RPMI7951 (cell line): ENCODE data around the gene PLCH1. TPM values are rescaled to one million over a fixed set of nuclear protein-coding genes. Genes with fewer than 3 reads are reported as not detected.
"Not testable (repeated sequence)": the region's sequence is repeated elsewhere in the genome, so short reads cannot be mapped to it uniquely, and the experiment has no call there.

Experiments
- DNase-seq: peaks from one replicate; pipeline ENCODE4 v3.0.0-alpha.2; 2012; ENCODE audit warnings: low read depth
- total RNA-seq: library from RNA; depleted of rRNA; stranded (reverse); fragments of >200 nt; shearing (Covaris generic); gene quantifications from 2 replicates; pipeline ENCODE4 v1.2.3, GENCODE V29; 2014

Gene PLCH1
- total RNA-seq, 1 experiment from 2014 or later = 0.60 TPM

DNA sequence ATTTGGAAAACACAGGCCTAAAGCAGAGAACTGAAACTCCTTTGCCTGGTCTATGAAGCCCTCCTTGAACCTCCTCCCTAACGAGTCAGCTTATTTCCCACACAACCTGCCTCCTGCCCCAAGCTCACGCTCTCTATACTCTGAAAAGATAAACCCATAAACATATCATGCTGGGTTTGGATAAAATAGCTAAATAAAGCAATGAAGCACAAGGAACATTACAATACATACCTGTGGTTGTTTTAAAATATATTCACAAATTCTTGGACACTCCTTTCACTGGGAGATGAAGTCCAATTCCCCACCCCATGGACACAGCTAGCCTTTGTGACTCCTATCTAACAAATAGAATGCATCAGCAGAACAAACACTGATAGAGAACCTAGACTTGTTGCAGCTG, 98.2 kb downstream of the PLCH1 start:
- DNase-seq = no peak

GRCh38 chr3:155646128-155646527, 98.7 kb downstream of the PLCH1 start:
- DNase-seq = no peak

- no peak for DNase-seq
Observed at GRCh38 chr3:155643581-155644165, 101.2 kb downstream of the PLCH1 start.

GRCh38 chr3:155641956-155642355, 102.9 kb downstream of the PLCH1 start:
- DNase-seq = no peak

DNA sequence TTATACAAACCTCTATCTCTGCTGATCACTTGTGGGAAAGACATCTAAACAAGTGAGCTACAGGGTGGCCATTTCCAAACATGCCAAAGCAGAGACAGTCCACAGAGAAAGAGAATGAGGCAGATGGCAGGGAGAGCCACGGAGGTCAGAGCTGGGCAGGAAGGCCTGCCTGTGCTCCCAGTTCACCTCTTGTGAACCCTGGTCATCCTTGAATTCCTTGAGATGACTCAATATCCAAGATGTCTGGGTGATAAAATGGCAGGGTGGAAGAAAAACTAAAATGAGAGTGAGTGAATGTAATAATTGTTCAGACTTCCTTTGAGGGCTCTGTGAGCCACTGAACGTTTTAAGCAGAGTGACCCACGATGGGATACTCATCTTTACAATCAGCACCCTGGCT, 104.8 kb downstream of the PLCH1 start:
- peak; percentile 66 for DNase-seq

GRCh38 chr3:155639462-155640055, 105.3 kb downstream of the PLCH1 start:
- peak; percentile 31 for DNase-seq

- not testable (repeated sequence) for DNase-seq
Observed at GRCh38 chr3:155638461-155638860, 106.4 kb downstream of the PLCH1 start.

- DNase-seq = no peak
Observed at GRCh38 chr3:155637567-155637966, 107.3 kb downstream of the PLCH1 start.

DNA sequence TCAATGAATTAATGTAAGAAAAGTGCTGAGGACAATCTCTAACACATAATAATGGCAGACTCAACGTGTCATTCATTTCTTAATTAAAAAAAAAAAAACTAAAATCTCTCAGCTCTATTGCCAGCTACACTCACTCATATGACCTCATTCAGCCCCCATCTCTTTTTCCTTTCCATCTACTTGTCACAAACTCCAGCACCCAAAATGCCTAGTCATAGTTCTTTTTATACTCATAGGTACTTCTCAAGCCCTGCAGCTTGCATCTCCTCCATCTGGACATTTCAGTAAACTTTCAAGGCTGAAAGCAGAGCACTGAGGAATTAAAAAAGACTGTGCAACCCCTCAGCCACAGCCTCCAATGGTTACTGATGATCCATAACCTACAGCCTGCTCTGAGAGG, 109.8 kb downstream of the PLCH1 start:
- DNase-seq = no peak

DNA sequence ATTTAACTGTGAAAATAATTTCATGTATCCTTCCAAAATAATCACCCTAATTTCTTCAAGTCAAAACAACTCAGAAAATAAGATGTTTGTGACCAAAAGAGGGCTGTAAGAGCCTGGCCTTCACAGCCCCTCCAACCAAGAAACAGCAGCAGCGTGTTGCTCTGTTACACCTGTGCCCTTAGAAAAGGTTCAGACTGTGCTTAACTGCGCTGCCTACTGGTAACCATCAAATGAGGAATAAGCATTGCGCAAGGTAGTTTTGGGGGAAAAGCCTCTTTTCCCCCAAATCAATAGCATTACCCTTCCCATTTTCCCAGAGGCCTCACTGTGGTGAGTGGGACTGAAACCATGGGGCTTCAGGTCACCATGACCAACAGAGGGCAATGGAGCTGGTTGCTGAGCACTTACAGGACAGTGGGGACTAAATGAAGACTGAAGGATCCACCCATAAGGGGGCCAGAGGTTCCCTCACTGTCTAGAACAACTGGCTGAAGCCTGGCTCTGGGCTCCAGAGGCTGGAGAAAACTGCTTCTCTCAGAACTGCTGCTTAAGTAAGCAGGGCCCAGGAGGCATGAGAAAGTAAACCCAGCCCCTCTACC, 110.7 kb downstream of the PLCH1 start:
- DNase-seq = no peak

- no peak for DNase-seq
Observed at GRCh38 chr3:155631323-155632019, 113.4 kb downstream of the PLCH1 start.

DNA sequence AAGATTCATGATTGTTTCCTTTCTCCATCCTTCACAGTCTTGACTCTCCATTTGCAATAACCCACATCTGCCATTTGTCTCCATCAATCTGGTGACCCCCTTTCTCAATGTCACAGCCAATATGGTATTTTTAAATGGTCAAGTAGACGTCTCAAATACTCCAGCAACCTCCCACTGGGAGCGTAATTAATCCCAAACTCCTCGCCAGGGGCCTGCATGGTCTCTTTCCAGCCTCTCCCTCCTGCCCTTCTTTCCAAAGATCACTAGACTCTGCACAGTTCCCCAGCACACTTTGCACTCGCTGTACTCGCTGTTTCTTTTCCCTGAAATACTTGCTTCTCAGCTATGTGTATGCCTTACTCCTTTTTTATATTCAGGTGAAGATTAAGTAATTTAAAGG, 115.3 kb downstream of the PLCH1 start:
- DNase-seq = no peak

DNA sequence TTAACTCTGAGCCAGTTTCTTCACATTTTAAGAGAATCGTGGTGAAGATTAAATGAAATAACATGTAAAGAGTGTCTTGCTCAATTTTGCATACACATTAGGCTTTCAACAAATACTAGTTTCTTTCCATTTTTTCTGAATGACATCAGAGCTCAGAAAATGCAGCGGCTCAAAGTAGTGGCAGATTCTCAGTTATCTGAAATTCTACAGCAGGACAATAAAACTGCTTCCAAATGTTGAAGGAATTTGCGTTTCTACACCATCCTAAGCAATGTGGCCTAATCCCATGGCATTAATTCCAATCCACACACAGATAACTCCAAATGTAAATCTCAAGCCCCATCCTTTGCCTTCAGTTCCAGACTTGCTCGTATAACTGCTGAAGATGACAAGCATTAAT, 115.8 kb downstream of the PLCH1 start:
- no peak for DNase-seq

DNA sequence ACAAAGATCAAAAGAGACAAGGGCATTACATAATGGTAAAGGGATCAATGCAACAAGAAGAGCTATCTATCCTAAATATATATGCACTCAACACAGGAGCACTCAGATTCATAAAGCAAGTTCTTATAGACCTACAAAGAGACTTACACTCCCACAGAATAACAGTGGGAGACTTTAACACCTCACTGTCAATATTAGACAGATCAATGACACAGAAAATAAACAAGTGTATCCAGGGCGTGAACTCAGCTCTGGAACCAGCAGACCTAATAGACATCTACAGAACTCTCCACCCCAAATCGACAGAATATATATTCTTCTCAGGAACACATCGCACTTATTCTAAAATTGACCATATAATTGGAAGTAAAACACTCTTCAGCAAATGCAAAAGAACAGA, 122.2 kb downstream of the PLCH1 start:
- DNase-seq = not testable (repeated sequence)

DNA sequence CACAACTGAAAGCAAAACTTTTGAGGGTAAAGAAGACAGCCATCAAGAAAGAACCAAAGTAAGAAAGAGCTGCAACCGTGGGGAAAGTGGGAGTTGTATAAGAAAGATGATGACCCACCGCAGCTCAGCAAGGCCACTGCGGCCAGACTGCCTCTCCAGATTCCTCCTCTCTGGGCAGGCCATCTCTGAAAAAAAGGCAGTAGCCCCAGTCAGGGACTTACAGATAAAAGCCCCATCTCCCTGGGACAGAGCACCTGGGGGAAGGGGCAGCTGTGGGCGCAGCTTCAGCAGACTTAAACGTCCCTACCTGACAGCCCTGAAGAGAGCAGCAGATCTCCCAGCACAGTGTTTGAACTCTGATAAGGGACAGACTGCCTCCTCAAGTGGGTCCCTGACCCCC, 124.3 kb downstream of the PLCH1 start:
- not testable (repeated sequence) for DNase-seq

GRCh38 chr3:155619118-155619915, 125.6 kb downstream of the PLCH1 start:
- DNase-seq = no peak

GRCh38 chr3:155618543-155618942, 126.3 kb downstream of the PLCH1 start:
- no peak for DNase-seq

DNA sequence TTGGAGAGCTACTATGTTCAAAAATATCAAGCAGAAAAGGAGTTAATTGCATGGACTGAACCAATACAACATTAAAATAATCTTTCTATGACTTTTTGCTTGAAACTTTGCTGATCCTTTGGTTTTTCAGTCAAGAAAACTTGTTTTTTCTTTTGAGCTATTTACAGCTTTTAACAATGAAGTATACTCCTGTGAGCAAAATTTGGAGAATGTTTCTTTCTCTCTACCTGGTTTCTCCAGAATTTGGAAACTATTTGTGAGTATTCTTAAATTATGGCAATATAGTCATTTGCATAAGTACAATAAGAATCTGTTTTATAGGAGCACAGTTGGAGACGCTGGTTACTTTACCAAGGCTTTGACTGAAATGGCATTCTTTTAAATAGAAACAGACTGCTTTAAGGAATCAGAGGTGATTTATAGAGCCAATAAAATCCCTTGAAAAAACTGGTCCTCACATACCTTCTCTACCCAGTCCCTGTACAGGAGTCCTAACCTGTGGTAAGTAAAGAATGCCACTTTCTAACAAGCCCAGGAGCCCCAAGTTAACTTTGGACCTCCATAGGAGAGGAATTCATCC, 127.4 kb downstream of the PLCH1 start:
- no peak for DNase-seq

GRCh38 chr3:155615141-155615540, 129.7 kb downstream of the PLCH1 start:
- DNase-seq = not testable (repeated sequence)

DNA sequence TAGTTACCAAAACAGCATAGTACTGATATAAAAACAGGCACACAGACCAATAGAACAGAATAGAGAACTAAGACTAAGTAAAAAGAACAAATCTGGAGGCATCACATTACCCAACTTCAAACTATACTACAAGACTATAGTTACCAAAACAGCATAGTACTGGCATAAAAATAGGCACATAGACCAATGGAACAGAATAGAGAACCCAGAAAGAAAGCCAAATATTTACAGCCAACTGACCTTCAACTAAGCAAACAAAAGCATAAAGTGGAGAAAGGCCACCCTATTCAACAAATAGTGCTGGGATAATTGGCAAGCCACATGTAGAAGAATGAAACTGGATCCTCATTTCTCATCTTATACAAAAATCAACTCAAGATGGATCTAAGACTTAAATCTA, 130.5 kb downstream of the PLCH1 start:
- DNase-seq = not testable (repeated sequence)

- no peak for DNase-seq
Observed at GRCh38 chr3:155611456-155611855, 133.4 kb downstream of the PLCH1 start.

DNA sequence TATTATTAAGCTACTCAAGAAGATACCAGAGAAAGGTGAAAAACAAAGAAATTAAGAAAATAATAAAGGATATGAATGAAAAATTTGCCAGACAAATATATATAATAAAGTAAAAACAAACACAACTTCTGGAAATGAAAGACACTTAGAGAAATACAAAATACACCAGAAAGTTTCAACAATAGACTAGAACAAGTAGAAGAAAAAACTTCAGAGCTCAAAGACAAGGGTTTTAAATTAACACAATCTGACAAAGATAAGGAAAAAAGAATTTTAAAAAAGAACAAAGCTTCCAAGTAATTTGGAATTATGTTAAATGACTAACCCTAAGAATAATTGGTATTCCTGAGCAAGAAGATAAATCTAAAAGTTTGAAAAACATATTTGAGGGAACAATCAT, 135.3 kb downstream of the PLCH1 start:
- no peak for DNase-seq
